Measurements from ENCODE around the gene LMBRD2. TPM values are rescaled to one million over a fixed set of nuclear protein-coding genes. Genes with fewer than 3 reads are reported as not detected.

LMBRD2 gene
- total and polyA plus RNA-seq, 2 experiments from 2014 or later, result 4.4 to 6.2 TPM

GRCh38 chr5:36125868-36126267 is 25.8 kb downstream of the LMBRD2 start:
- TF ChIP-seq ZNF114 (CRISPR knock-in tag; IDR thresholded peaks at IDR 0.05) (no peak), POLR2AphosphoS5 (IDR thresholded peaks at IDR 0.05; ENCODE audit: low read depth) (no peak), NANOG (IDR thresholded peaks at IDR 0.05; ENCODE audit: borderline replicate concordance) (no peak), ETS1 (IDR thresholded peaks at IDR 0.05) (no peak), ZNF331 (CRISPR knock-in tag; IDR thresholded peaks at IDR 0.05; ENCODE audit: low read depth) (no peak), CTCF (conservative IDR thresholded peaks at IDR 0.05; ENCODE audit: low read depth in 2 of 2) (no peak)
- H3K4me1 ChIP-seq (ENCODE audit: insufficient read depth), result no peaks in the 10 kb centered on the region
- H3K27ac ChIP-seq (ENCODE audit: low read depth), result no peak overlapping the region
- Mint-ChIP-seq H3K27ac (no peak overlapping the region), H3K9me3 (peaks cover 9% of the 10 kb centered on the region; the same call in 1 of the 3 replicates), H3K36me3 (ENCODE audit: low read depth) (peaks cover 10% of the 10 kb centered on the region; the same call in 2 of the 3 replicates), H3K27me3 (ENCODE audit: insufficient read depth, low read depth, poor library complexity) (peaks cover 3% of the 10 kb centered on the region), H3K4me3 (no peak overlapping the region), H3K4me1 (peaks cover 4% of the 10 kb centered on the region; the same call in 2 of the 3 replicates)
- H3K4me3 ChIP-seq, result no peak overlapping the region
- ATAC-seq, result no peak
- H2AFZ ChIP-seq, result no peak overlapping the region
- DNase-seq (ENCODE audit: low spot score), result no peak
- no peaks in the 10 kb centered on the region for H3F3A ChIP-seq (replicated peaks; ENCODE audit: low read depth)
- H3K9me2 ChIP-seq (ENCODE audit: insufficient read depth), result no peaks in the 10 kb centered on the region
- no peak overlapping the region for H3K4me2 ChIP-seq
- no peaks in the 10 kb centered on the region for H3K79me2 ChIP-seq (replicated peaks; ENCODE audit: insufficient read depth)
- H3K36me3 ChIP-seq (ENCODE audit: insufficient read depth), result no peaks in the 10 kb centered on the region
- no peaks in the 10 kb centered on the region for H3K27me3 ChIP-seq (ENCODE audit: insufficient read depth)
- H4K20me1 ChIP-seq (replicated peaks; ENCODE audit: insufficient read depth), result no peaks in the 10 kb centered on the region

- Mint-ChIP-seq H3K27me3 (ENCODE audit: insufficient read depth, low read depth, poor library complexity) (no peaks in the 10 kb centered on the region), H3K27ac (no peak overlapping the region)
These were observed 40.4 kb downstream of the LMBRD2 start for GRCh38 chr5:36111238-36111637.

More at GRCh38 chr5:36111238-36111637, 40.4 kb downstream of the LMBRD2 start:
- no peaks in the 10 kb centered on the region for H3F3A ChIP-seq (replicated peaks; ENCODE audit: low read depth)
- DNase-seq (ENCODE audit: low spot score), result no peak
- H3K79me2 ChIP-seq (replicated peaks; ENCODE audit: insufficient read depth), result no peaks in the 10 kb centered on the region
- H3K27ac ChIP-seq (ENCODE audit: low read depth), result no peak overlapping the region
- peaks cover 4% of the 10 kb centered on the region; the same call in 1 of the 2 replicates for H3K36me3 ChIP-seq (ENCODE audit: insufficient read depth)
- Mint-ChIP-seq H3K9me3 (no peaks in the 10 kb centered on the region), H3K36me3 (ENCODE audit: low read depth) (peaks cover 3% of the 10 kb centered on the region; the same call in 2 of the 3 replicates), H3K4me3 (no peak overlapping the region), H3K4me1 (no peaks in the 10 kb centered on the region)
- H3K4me1 ChIP-seq (ENCODE audit: insufficient read depth), result no peaks in the 10 kb centered on the region
- ATAC-seq, result no peak
- H4K20me1 ChIP-seq (replicated peaks; ENCODE audit: insufficient read depth), result no peaks in the 10 kb centered on the region
- no peaks in the 10 kb centered on the region for H3K9me2 ChIP-seq (ENCODE audit: insufficient read depth)
- H2AFZ ChIP-seq, result no peak overlapping the region
- no peak overlapping the region for H3K4me2 ChIP-seq
- H3K4me3 ChIP-seq, result no peak overlapping the region
- H3K27me3 ChIP-seq (ENCODE audit: insufficient read depth), result no peaks in the 10 kb centered on the region
- TF ChIP-seq NANOG (IDR thresholded peaks at IDR 0.05; ENCODE audit: borderline replicate concordance) (no peak), CREB1 (CRISPR knock-in tag; IDR thresholded peaks at IDR 0.05; ENCODE audit: low read depth) (no peak)
